HG02885 (cell line): ENCODE results near the gene RCOR2.
"Not testable (repeated sequence)": the region's sequence is repeated elsewhere in the genome, so short reads cannot be mapped to it uniquely, and the experiment has no call there.

Experiments used
- ATAC-seq: cut with Tn5 transposase; IDR thresholded peaks from one replicate; pipeline ENCODE4 v1.9.1; 2021; ENCODE audit warnings: mild to moderate bottlenecking; ENCODE audit not compliant: unreplicated experiment, poor library complexity

The RCOR2 gene

DNA sequence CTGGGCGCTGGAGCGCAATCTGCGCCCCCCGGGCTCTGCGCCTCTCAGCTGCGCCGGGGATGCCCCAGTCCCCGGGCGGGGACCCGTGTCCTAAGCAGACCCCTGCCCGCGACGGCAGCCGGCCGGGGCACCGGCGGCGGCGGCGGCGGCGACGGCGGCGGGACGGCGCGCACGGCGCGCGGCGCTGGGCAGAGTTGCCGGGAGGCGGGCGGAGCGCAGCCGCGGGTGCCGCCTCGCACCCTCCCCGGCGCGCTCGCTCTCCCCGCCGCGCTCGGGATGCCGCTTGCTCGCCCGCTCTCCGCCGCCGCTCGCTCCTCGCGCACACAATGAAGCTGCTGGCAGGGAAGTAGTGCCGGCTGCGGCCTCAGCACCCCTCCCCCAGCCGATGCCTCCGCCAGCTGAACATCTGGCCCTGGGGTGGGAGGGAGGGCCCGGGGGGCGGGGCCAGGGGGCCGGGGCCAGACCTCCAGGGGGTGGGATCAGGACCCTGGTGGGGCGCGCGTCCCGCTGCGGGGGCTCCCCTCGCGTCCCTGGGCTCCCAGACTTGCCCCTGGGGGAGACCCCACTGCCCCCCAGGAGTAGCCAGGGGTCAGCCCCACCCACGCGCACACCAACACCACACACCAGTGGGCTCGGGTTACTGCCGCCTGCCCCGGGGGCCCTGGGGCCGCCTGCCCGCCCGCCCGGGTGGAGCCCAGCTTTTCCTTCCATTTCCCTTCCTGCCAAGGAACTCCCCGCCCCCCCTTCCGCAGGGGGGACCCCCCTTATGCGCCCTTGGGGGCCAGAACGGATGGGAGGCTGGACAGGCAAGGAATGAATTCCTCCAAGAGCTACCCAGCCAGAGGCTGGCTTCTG lies at the start of gene RCOR2:
RCOR2 (minus strand) TSS at position 328 of the 855 bp plus-strand sequence. CDS start 708 bp downstream, outside the sequence.
- peak; percentile 35 for ATAC-seq

DNA sequence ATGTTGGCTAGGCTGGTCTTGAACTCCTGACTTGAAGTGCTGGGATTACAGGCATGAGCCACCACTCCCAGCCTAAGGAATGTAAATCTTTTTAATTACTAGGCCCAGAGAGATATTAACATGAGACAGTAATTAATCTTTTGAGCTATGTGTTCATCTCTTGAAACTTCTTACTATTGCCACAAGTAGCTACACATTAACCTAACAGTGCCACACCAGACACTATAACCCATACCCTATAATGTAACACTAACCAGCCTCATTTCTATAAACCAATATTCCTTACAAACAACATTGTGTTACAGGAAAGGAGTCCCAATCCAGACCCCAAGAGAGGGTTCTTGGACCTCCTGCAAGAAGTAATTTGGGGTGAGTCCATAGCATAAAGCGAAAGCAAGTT lies 49.5 kb upstream of the RCOR2 start:
- ATAC-seq = no peak

DNA sequence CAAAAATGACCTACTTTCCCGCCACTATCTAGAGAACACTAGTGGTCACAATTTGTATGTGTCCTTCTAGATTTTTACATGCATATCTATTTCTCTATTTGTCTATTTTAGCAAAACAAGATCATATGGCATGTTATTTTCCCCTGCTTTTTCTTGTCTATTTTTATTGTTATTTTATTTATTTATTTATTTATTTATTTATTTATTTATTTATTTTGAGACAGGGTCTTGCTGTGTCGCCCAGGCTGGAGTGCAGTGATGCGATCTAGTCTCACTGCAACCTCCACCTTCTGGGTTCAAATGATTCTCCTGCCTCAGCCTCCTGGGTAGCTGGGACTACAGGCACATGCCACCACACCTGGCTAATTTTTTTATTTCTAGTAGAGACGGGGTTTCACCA lies 46.9 kb upstream of the RCOR2 start:
- not testable (repeated sequence) for ATAC-seq

DNA sequence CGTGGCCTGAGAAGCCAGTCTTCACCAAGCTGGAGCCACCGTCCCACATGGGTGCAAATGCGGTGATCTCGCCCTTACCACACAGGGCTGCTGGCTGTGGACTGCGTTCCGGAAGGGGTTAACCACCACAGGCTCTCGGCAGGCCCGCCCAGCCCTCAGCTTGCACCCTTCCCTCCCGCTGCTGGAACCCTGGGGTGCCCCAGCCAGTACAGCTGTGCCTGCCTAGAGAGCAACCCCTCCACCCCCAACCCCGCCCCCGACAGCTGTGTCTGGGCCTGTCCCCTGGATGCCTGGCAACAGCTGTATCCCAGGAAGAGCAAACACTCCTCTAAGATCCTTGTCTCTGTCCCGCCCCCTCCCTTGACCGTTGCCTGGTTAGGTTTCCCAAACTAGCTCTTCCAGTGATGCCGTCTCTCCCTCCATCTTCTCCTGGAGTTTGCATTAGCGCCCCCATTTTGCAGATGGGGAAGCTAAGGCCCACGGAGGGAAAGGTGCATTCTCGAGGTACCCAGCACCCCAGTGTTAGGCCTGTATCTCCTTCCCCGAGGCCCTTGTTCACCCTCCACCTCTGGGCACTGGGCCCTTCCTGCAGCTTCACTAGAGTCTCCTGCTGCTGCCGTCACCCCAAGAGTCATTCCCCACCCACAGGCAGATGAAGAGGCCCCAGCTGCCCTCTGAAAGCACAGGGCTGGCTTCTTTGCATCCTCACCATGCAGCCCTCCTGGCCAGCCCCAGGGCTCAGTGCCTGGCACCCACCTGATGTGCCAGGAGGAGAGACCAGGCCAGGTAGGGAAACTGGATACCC lies 44.8 kb upstream of the RCOR2 start:
- no peak for ATAC-seq

DNA sequence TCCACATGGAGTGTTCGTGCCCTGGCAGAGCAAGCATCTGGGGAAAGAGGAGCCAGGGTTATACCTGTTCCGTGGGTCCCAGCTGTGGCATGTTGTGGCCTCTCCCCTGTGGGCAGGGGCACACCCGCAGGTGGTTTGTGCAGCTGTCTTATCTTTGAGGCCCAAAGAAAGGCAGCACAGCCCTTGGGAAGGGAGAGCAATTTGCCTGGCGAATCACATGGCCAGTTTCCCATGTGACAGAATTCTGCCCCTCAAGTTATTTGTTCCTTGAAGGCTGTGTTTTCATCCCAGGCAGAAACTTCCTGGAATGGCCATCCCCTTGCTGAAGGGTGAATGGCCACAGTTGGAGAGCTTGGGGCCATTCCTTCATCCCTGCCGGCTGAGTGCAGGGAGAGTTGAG lies 41.0 kb upstream of the RCOR2 start:
- ATAC-seq = no peak

DNA sequence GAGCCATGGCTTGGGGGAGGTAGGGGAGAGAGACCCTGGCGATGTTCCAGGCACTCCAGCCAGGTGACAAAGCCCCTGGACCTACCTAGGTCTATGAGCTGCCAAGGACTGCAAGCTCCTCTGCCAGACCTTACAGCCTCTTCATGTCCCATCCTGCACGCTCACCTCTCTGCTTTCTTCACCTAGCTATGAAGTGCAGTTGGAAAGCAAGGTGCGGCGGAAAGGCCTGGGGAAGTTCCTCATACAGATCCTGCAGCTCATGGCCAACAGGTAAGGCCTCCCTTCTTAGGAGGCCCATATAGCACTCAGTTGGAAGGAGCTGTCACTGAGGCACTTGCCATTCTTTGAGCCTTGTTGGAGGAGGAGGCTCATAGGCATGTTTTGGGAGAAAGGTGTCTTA lies 35.6 kb upstream of the RCOR2 start:
- ATAC-seq = no peak

DNA sequence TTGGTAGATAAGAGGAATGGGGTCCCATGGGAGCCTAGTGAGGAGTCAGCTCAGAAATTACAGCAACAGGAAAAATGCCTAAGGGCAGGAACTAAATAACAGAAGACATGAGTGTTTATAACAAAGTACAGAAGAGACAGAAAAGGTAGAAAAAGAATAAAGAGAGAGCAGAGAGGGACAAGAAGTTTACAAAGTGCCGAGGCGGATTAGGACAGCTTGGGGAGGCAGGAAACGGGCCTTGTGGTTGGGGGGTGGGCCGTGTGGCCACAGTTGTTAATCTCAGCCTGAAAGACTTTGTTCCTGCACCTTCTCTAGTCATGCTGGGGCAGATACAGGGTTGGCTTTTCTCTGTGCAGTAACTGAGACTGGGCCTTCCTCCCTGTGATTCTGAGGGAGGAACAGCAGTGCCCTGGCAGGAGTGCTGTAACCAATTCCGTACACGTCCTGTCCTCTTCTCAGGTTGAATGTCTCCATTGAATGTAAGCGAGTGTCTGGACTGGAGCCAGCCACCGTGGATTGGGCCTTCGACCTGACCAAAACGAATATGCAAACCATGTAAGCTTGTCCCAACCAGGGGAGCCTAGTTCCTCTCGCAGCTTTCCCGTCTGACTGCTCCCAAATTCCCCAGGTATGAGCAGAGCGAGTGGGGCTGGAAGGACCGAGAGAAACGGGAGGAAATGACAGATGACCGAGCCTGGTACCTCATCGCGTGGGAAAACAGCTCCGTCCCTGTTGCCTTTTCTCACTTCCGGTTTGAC lies 35.0 kb upstream of the RCOR2 start:
- peak; percentile 62 for ATAC-seq

DNA sequence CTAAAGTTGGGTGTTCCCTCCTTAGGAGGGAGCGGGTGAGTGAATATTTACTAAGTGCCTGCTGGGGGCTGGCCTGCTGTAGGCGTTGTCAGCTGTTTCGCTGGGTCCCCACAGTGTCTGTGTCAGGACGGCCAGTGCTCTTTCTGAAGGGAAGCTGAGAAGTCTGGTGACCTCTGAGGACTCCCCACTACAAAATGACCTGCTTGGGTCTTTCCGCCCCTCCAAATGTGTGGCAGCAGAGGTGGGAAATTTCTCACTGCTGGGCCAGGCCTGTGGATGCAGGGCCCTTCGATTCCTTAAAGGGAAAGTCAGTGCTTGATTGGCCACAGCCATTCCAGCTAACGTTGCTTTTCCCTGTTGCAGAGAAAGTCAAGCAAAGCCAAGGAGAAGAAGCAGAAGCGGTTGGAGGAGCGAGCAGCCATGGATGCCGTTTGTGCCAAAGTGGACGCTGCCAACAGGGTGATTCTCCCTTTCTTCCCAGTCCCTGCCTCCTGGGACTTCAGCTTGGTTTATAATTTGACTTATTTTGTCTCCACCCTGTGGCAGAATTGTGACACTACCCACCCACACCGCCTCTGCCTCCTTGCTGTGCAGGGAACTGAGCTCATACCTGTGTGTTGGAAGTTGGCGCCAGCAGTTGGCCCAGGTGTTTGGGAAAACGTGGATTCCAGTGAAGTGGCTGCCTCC lies 28.7 kb upstream of the RCOR2 start:
- peak; percentile 40 for ATAC-seq

DNA sequence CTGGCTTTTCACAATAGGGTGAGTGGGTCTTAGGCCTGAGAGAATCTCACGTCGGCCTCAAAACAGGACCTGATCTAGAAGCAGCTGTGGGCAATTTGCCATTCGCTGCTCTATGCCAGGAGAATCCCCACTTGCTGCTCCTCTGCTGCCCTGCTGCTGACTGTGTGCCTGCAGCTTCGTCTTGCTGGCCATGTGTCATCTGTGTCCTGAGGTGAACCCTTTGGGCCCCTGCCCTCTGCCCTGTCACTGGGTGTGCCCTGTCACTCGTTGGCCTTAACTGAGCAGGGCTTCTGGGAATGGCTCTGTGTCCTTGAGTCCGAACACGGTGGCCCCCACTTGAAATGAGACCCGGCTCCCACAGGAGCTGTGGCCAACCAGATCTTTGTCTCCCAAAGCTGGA lies 28.0 kb upstream of the RCOR2 start:
- no peak for ATAC-seq

DNA sequence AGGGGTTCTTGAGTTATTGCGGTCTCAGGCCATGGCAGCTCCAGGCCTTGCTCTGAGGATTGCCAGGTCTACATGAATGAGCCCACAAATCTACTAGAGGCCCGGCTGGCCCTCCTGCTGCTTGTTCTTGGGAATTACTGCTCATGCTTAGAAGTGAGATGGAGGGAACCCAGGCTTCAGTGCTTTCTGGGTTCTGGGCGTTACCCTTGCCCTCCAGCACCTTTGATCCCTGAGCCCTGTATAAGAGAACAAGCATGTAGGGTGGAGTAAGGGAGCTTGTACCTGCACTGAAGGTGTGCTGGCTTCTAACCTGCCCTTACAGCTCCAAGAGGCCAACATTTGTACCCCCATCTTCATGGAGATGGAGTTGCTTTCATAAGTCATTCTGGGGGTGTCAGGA lies 25.8 kb upstream of the RCOR2 start:
- no peak for ATAC-seq

DNA sequence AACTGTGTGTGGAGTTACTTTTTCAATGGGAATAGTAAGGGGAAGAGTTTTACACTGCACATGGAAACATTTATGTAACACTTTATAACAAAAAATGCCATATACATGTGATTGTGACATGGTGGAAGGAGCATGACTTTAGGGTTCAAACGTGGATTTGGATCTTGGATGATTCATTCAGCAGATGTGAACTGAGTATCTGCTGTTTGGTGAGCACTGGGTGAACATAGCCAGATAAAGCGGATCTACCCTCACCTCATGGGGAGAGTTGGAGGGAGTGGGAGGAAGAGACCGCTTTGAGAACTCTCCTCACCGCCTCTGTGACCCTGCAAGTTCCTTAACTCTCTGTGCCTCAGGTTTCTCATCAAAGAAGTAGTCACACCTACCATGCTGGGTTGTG lies 24.9 kb upstream of the RCOR2 start:
- ATAC-seq = no peak

DNA sequence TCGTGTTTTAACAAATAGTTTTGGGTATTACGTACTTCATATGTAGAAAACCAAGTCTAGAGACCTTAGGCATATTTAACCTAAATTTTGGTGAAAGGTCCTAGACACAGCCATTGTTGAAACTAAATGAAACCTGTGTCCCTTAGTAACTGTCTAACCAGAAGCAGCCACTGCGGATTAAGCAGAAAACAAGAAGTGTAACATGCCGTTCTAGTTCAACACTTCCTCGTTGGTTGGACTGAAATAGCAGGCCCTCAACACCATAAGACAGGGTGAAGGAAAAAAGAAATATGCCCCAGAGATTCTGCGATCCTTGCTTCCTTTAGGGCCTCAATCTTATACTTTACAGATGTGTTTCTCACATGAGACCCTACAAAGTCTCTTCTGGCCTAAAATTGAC lies 23.8 kb upstream of the RCOR2 start:
- no peak for ATAC-seq

DNA sequence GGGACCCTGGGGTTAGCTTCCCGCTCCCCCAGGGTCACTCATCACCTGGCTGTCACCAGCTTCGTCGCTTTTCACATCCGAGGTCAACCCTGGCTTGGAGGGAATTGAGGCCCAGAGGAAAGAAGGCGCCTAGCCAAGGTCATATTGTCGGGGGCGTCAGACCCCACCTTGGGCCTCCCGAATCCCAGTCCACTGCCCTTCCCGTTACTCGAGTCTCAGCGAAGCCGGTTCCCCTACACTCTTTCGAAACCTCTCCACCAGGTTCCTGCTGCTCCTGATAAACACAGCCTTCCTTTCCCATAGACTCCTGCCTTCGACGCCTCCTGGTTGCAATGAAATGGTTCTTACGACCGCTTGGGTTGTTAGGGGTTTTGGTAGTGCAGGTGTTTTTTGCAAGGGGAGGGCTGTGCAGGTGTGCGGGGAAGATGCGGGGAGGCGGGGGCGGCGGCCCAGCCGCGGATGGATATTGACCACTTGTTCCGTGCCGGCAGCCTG lies 22.5 kb upstream of the RCOR2 start:
- no peak for ATAC-seq

DNA sequence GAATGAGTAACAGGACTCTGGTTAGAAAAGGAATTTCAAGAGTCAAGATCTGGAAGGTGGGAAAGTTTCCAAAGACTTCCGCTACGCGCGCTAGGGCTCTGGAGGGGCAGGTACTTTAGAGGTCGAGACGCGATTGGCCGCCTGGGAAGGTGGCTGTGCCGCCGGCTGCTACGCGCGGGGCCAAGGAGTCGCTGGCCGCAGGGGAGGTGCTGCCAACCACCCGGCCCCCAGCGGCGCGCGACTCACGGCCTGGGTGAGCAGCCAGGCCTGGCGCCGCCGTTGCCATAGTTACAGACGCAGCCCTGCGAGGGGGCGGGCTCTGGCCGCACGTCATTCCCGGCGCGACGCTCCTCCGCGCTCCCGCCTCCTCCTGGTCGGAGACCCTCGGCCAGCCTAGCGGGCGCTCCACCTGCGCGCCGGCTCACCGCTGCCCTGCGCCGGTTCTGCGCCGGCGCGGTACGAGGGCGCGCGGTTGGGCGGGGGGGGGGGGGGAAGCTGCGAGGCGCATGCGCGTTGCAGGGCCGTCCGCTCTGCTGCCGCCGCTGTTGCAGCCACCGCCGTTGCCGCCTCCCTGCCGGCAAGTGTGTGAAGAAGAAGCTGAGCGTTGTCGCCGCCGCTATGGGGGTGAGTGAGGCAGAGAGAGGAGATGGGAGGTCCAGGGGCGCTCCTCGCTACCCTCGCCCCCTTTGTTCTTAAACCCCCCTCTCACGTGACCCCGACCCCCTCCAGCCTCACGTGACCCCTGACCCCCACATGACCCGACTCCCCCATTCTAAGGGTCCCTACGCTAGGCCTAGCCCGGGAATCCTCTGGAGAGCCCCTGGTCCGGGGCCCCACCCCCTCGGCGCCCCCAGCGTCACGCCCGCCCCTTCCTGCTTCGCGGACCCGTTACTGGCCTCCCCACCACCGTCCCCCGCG lies 21.8 kb upstream of the RCOR2 start, which contains the start of gene NAA40:
NAA40 (plus strand) TSS at position 524 of the 918 bp plus-strand sequence; CDS start at position 619, 95 bp downstream.
- peak; percentile 90 for ATAC-seq

DNA sequence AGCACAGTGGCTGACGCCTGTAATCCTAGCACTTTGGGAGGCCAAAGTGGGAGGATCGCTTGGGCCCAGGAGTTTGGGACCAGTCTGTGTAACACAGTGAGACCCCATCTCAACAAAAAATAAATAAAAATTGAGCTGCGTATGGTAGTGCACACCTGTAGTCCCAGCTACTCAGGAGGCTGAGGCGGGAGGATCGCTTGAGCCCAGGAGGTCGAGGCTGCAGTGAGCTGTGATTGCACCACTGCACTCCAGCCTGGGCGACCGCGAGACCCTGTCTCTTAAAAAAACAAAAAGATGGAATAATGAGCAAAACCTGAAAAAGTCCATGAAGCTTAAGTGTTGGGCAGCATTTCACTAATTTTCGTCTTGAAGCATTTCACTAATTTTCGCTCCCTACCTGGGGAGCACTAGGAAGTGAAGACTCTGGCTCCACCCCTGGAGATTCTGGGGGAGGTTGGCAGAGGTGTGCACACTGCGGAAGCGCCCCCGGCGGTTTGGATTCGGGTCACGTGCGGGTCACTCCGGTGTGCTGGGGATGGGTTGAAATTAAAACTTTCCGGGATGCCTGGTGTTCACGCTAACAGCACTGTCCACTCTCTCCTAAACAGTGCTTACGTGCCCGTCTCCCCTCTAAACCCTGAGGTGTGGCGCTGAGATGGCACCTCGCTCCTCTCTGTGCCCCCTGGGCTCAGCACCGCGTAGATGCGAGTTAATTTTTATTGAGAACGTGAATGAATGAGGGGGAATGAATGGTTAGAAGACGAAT lies 20.9 kb upstream of the RCOR2 start:
- ATAC-seq = peak; percentile 14

DNA sequence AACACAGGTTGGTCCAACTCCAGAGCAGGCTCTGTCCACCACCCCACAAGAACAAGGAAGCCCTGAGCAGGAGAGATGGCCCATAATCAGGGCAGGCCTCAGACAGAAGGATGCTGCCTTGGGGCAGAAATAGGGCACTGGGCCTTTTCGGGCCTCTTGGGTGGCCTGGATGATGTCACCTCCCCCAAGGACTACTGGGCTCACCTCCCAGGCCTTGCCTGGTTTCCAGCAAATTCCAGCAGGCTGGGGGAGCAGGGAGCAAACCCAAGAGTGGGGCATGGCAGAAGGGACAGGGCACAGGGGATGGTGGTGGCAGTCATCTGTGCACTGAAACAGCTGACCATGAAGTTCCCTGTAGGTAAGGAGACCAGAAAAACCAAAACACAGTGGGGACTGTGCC lies 16.5 kb upstream of the RCOR2 start:
- no peak for ATAC-seq

DNA sequence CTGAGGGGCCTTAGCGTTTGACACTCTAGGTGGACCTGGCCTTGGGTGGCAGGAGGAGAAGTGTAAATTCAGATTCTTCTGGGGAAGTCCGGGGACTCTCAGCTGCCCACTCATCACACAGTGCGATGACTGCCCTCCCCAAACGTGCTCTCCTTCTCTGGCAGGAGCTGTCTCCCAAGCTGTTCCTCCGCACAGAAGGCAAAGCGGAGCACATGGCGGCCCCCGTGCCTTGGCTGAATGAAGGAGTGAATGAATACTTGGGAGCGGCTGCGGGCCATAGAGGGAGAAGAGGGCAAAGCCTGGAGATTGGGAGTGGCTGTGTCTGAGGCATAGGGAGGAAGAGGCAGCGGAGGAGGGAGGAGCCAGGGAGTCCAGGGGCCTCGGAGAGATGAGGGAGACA lies 14.9 kb upstream of the RCOR2 start:
- ATAC-seq = no peak

DNA sequence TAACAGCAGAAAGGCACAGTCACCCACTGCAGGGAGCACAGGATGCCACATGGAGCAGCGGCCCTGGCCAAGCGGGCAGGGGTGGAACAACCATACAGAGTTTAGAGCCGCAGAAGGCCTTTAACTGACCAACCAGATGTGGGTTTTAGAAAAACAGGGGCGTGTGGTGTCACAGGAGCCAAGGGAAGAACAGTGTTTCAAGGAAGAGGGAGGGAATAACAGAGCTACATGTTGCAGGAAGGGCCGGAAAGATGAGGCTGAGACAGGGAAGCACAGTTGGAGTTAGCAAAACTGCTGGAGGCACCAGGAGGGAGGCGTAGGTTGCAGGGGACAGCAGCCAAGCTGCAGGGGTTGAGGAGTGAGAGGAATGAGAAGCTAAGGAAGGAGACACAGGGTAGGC lies 14.1 kb upstream of the RCOR2 start:
- no peak for ATAC-seq
